ENCODE measurements around the gene BMAL1.

Gene BMAL1

GRCh38 chr11:13268791-13269190 lies 8.8 kb upstream of the BMAL1 start:
- H3K9me3 ChIP-seq (ENCODE audit: insufficient read depth, low read length, severe bottlenecking) = no peaks in the 10 kb centered on the region
- DNase-seq (no peak), ATAC-seq (ENCODE audit: insufficient read depth, low read depth) (no peak)
- no peak overlapping the region for H3K9ac ChIP-seq (ENCODE audit: low read depth, low read length)
- peaks cover 29% of the 10 kb centered on the region for H3K27me3 ChIP-seq (ENCODE audit: insufficient read depth, low read length, poor library complexity)
- no peak for TF ChIP-seq EZH2 (IDR thresholded peaks at IDR 0.05; ENCODE audit: borderline replicate concordance, low read depth, low read length, severe bottlenecking)
- no peak for TF ChIP-seq CTCF (IDR thresholded peaks at IDR 0.05; ENCODE audit: borderline replicate concordance, extremely low read depth, low read length, poor library complexity, severe bottlenecking)
- no peak overlapping the region for H2AFZ ChIP-seq (ENCODE audit: low read depth, low read length)
- no peaks in the 10 kb centered on the region for H4K20me1 ChIP-seq (ENCODE audit: insufficient read depth, low read length)
- no peak overlapping the region for H3K4me3 ChIP-seq (ENCODE audit: low read depth in 1 of 2, low read length in 2 of 2)
- no peaks in the 10 kb centered on the region for H3K79me2 ChIP-seq (ENCODE audit: insufficient read depth, low read length)
- H3K4me2 ChIP-seq (ENCODE audit: insufficient read depth, low read length) = no peak overlapping the region
- H3K27ac ChIP-seq (ENCODE audit: low read length) = no peak overlapping the region
- H3K4me1 ChIP-seq (ENCODE audit: insufficient read depth, low read length) = no peaks in the 10 kb centered on the region
- H3K36me3 ChIP-seq (ENCODE audit: insufficient read depth, low read length) = no peaks in the 10 kb centered on the region

- ATAC-seq (ENCODE audit: insufficient read depth, low read depth) = no peak
- Histone ChIP-seq H3K36me3 (ENCODE audit: insufficient read depth, low read length) (no peaks in the 10 kb centered on the region), H3K27me3 (ENCODE audit: insufficient read depth, low read length, poor library complexity) (peaks cover 30% of the 10 kb centered on the region), H3K4me2 (ENCODE audit: insufficient read depth, low read length) (no peak overlapping the region), H3K4me3 (ENCODE audit: low read depth in 1 of 2, low read length in 2 of 2) (no peak overlapping the region), H3K4me1 (ENCODE audit: insufficient read depth, low read length) (no peaks in the 10 kb centered on the region), H2AFZ (ENCODE audit: low read depth, low read length) (no peak overlapping the region), H3K9ac (ENCODE audit: low read depth, low read length) (no peak overlapping the region), H3K9me3 (ENCODE audit: insufficient read depth, low read length, severe bottlenecking) (no peaks in the 10 kb centered on the region), H3K27ac (ENCODE audit: low read length) (no peak overlapping the region), H3K79me2 (ENCODE audit: insufficient read depth, low read length) (no peaks in the 10 kb centered on the region), H4K20me1 (ENCODE audit: insufficient read depth, low read length) (no peaks in the 10 kb centered on the region)
- TF ChIP-seq CTCF (IDR thresholded peaks at IDR 0.05; ENCODE audit: borderline replicate concordance, extremely low read depth, low read length, poor library complexity, severe bottlenecking) (no peak), EZH2 (IDR thresholded peaks at IDR 0.05; ENCODE audit: borderline replicate concordance, low read depth, low read length, severe bottlenecking) (no peak)
- no peak for DNase-seq
Observed at GRCh38 chr11:13269775-13270174, 7.8 kb upstream of the BMAL1 start.

- DNase-seq (no peak), ATAC-seq (ENCODE audit: insufficient read depth, low read depth) (no peak)
- Histone ChIP-seq H3K27ac (ENCODE audit: low read length) (no peak overlapping the region), H3K4me1 (ENCODE audit: insufficient read depth, low read length) (peaks cover 2% of the 10 kb centered on the region), H3K27me3 (ENCODE audit: insufficient read depth, low read length, poor library complexity) (peaks cover 37% of the 10 kb centered on the region), H2AFZ (ENCODE audit: low read depth, low read length) (no peak overlapping the region), H3K9ac (ENCODE audit: low read depth, low read length) (no peak overlapping the region), H3K9me3 (ENCODE audit: insufficient read depth, low read length, severe bottlenecking) (no peaks in the 10 kb centered on the region), H3K4me3 (ENCODE audit: low read depth in 1 of 2, low read length in 2 of 2) (no peak overlapping the region), H4K20me1 (ENCODE audit: insufficient read depth, low read length) (no peaks in the 10 kb centered on the region), H3K4me2 (ENCODE audit: insufficient read depth, low read length) (no peak overlapping the region), H3K36me3 (ENCODE audit: insufficient read depth, low read length) (no peaks in the 10 kb centered on the region), H3K79me2 (ENCODE audit: insufficient read depth, low read length) (no peaks in the 10 kb centered on the region)
- no peak for TF ChIP-seq EZH2 (IDR thresholded peaks at IDR 0.05; ENCODE audit: borderline replicate concordance, low read depth, low read length, severe bottlenecking)
- no peak for TF ChIP-seq CTCF (IDR thresholded peaks at IDR 0.05; ENCODE audit: borderline replicate concordance, extremely low read depth, low read length, poor library complexity, severe bottlenecking)
Observed at GRCh38 chr11:13271060-13271693, 6.4 kb upstream of the BMAL1 start.

Measured in DND-41 (cell line).